Choroid plexus epithelial cell (primary cell): Measurements from ENCODE around the gene SCN2B.

Experiments
- DNase-seq: peaks from one replicate; pipeline ENCODE4 v3.0.0-alpha.2; 2010; ENCODE audit warnings: low read depth
- H3K4me3 ChIP-seq: 2 replicates; pipeline ENCODE4 v1.5.1; 2011; ENCODE audit warnings: low read depth, mild to moderate bottlenecking, control low read depth, low read length, moderate library complexity
- CTCF ChIP-seq: conservative IDR thresholded peaks from 2 replicates; pipeline ENCODE4 v1.5.1; 2011; ENCODE audit warnings: low read depth, mild to moderate bottlenecking, control low read depth, inconsistent platforms, low read length, moderate library complexity

Gene SCN2B

GRCh38 chr11:118153976-118154375 lies 22.5 kb downstream of the SCN2B start:
- TF ChIP-seq CTCF = no peak

GRCh38 chr11:118153516-118153915 lies 22.9 kb downstream of the SCN2B start:
- H3K4me3 ChIP-seq = no peak overlapping the region
- no peak for TF ChIP-seq CTCF
- no peak for DNase-seq

More at GRCh38 chr11:118153976-118154375, 22.5 kb downstream of the SCN2B start:
- no peak overlapping the region for H3K4me3 ChIP-seq
- DNase-seq = no peak

GRCh38 chr11:118152552-118153471 lies 23.6 kb downstream of the SCN2B start, which contains the start of gene SCN4B:
TSS of gene SCN4B (minus strand) at chr11:118152823. CDS start at chr11:118152673, 150 bp downstream.
- TF ChIP-seq CTCF = no peak
- peak within 1 kb of the TSS; percentile 44 for H3K4me3 ChIP-seq
- peak; percentile 49 for DNase-seq

- DNase-seq = no peak
- H3K4me3 ChIP-seq = no peak overlapping the region
- TF ChIP-seq CTCF = no peak
Observed at GRCh38 chr11:118152020-118152551, 24.4 kb downstream of the SCN2B start.

GRCh38 chr11:118151431-118151830 lies 25.0 kb downstream of the SCN2B start:
- DNase-seq = no peak

GRCh38 chr11:118149493-118149892 lies 26.9 kb downstream of the SCN2B start:
- H3K4me3 ChIP-seq = no peak overlapping the region
- no peak for DNase-seq
- no peak for TF ChIP-seq CTCF

More at GRCh38 chr11:118151431-118151830, 25.0 kb downstream of the SCN2B start:
- no peak overlapping the region for H3K4me3 ChIP-seq
- TF ChIP-seq CTCF = no peak

GRCh38 chr11:118148856-118149255 lies 27.6 kb downstream of the SCN2B start:
- H3K4me3 ChIP-seq = no peak overlapping the region
- no peak for DNase-seq
- no peak for TF ChIP-seq CTCF
